GM21423 (cell line): ENCODE measurements around the gene RNASE11.
"Not testable (repeated sequence)": the region's sequence is repeated elsewhere in the genome, so short reads cannot be mapped to it uniquely, and the experiment has no call there.

Experiments used
- ATAC-seq: cut with Tn5 transposase; IDR thresholded peaks from one replicate; pipeline ENCODE4 v1.9.1; 2021; ENCODE audit warnings: mild to moderate bottlenecking, moderate library complexity; ENCODE audit not compliant: unreplicated experiment

The RNASE11 gene

DNA sequence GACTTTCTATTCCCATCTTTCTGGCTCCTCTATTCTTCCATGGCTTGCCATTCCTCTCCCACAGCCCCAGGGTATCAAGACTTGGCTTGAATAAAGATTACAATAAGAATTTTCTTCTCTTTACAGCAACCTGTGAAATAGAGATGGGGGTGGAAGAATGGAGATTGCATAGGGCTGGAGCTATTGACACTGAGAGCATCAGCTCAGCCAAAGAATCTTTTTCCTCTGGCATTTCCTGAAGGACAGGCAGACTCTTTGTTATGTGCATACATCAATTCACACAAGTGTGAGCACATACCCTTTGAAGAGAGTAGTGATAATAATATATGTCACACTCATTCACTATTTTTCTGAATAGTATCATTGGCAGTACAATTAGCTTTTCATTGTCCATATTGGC is 4.7 kb downstream of the RNASE11 start:
- no peak for ATAC-seq

DNA sequence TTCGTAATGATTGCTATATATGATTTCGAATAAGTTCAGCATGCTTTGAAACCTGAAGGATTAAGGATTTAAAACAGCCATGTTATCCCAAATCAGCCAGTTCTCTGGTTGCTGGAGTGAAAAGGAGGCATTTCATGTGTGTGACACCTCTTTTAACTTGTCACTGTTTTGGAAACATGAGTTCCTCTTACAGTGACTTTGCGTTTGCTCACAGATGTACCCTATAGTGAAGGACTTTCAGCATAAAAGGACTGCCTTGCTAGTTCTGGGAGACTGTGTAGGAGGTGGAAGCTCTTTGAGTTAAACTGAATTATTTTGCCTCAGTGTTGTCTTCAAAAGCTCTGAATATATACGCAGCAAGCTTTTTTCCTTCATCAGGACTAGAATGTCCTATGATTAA is 7.6 kb downstream of the RNASE11 start:
- ATAC-seq, result no peak

DNA sequence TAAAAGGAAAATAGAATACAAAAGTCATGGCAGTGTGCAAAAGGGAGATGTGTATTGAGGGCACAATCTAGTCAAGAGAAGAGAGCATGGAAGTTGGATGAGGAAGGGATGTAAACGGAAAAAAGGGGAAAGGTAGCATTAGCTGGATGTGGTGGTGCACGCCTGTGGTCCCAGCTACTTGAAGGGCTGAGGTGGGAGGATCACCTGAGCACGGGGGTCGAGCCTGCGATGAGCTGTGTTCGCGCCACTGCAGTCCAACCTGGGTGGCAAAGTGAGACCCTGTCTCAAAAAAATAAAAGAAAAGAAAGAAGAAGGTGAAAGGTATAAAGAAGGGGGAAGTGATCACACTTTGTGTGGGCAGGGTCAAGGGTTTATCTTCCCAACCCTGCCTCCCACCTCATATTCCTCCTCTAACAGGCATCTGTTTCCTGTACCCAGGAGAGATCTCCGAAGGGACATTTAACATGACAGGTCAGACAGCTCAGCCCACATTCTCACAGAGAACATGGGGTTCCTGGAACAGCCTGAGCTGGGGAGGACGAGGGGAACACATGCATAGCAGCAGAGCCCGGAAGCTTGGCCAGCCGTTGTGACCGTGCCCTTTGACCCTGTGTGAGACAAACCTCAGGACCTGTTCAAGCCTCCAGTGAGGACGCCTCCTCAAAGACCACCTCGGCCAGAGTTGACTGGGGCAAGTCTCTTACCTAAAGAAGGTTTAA is 8.9 kb downstream of the RNASE11 start:
- ATAC-seq, result no peak

DNA sequence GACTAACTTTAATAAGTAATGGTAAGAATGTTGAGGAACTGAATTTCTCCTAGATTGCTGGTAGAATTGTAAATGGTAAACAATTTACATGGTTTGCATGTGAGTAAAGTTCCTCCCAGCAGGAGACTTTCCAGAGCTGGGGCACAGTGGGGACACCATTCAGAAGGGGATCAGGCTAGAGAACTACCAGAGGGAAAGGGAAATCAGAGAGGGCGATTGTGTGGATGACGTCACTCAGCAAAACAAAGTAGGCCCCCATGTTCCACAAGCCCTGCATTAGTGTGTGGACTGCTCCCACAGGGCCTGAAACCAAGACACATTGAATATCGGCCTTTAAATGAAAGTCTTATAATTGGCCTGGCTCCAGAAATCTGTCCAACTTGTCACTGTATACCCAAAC is 9.5 kb downstream of the RNASE11 start:
- ATAC-seq, result no peak

DNA sequence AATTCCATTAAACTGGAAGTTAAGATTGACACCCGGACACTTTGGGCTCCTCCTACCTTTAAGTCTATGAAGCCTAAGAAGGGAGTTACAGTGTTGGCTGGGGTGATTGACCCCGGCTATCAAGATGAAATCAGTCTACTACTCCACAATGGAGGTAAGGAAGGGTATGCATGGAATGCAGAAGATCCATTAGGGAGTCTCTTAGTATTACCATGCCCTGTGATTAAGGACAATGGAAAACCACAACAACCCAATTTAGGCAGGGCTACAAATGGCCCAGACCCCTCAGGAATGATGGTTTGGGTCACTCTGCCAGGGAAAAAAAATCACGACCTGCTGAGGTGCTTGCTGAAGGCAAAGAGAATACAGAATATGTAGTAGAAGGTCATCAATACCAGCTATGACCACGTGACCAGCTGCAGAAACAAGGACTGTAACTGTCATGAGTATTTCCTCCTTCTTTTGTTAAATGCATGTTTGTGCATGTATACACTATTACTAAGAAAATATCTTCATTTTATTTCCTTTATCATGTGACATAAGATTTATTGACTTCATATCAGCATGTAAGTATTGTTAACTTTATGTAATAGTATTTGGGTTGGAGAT is 15.3 kb downstream of the RNASE11 start:
- not testable (repeated sequence) for ATAC-seq

DNA sequence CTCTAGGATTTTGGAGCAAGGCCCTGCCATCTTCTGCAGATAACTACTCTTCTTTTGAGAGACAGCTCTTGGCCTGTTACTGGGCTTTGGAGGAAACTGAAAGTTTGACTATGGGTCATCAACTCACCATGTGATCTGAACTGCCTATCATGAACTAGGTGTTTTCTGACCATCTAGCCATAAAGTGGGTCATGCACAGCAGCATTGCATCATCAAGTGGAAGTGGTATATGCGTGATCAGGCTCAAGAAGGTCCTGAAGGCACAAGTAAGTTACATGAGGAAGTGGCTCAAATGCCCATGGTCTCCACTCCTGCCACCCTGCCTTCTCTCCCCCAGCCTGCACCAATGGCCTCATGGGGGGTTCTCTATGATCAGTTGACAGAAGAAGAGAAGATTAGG is 17.1 kb downstream of the RNASE11 start:
- ATAC-seq, result not testable (repeated sequence)

DNA sequence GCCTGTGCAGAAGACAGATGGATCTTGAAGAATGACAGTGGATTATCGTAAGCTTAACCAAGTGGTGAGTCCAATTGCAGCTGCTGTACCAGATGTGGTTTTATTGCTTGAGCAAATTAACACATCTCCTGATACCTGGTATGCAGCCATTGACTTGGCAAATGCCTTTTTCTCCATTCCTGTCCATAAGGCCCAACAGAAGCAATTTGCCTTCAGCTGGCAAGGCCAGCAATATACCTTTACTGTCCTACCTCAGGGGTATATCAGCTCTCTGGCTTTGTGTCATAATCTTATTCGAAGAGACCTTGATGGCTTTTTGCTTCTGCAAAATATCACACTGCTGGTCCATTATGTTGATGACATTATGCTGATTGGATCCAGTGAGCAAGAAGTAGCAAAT is 17.9 kb downstream of the RNASE11 start:
- ATAC-seq, result not testable (repeated sequence)

DNA sequence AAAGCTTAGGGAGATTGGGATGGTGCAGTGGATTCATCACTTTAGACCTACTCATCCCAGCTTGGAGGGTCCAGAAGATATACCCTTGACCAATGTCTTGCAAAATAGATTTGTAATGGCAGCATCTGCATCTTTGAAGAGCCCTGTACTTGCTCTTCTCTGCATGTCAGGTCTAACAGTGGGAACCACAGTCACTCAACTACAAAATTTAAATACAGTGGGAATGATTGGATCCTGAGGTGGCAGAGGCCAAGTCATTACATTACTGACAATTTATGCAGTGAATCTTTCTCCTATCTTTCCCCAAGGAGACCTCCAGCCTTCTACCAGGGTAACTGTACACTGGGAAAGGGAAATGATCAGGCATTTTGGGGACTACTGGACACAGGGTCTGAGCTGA is 18.7 kb downstream of the RNASE11 start:
- no peak for ATAC-seq

DNA sequence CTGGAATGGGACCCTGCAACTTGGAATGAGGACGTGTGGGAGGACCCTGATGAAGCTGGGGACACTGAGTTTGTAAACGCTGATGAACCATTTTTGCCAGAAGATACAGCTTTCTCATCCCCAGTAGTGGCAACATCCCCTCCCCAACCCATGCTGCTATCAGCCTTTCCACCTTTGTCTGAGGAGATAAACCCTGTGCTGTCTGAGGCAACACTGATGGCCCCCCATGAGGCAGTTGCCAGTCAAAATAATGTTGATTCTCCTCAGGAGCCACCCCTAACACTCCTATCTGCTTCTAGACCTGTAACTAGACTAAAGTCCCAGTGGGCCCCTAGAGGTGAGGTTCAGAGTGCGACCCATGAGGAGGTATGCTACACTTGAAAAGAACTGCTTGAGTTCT is 19.4 kb downstream of the RNASE11 start:
- no peak for ATAC-seq

DNA sequence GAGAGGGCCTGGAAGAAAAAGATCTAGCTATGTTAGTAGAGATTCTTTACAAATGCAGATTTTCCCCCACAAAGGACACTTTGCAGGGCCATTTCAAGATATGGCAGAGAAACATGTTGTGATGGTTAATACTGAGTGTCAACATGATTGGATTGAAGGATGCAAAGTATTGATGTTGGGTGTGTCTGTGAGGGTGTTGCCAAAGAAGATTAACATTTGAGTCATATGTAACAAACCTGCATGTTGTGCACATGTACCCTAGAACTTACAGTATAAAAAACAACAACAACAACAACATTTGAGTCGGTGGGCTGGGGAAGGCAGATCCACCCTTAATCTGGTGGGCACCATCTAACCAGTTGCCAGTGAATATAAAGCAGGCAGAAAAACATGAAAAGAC is 20.6 kb downstream of the RNASE11 start:
- not testable (repeated sequence) for ATAC-seq

DNA sequence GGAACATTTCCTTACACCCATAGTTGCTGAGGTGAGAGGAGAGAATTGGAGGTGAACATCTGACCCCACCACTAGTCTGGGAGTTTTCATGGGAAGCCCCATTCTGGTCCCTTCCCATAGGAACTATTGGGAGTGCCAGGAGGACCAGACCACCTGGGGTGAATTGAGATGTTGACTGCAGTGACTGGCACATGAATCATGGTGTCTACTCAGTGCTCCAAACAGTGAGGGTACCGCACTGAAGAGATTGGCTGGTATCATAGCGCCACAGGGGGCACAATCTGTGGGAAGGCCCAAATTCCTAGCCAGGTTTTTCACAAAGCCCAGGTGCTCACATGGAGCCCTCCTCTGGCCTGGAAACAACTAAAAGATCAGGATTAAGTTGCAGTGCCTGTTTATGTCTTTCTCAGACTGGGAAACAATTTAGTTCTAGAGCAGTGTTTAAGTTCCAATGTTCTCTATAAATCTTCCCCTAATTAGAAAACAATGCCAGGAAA is 23.3 kb downstream of the RNASE11 start:
- ATAC-seq, result no peak

DNA sequence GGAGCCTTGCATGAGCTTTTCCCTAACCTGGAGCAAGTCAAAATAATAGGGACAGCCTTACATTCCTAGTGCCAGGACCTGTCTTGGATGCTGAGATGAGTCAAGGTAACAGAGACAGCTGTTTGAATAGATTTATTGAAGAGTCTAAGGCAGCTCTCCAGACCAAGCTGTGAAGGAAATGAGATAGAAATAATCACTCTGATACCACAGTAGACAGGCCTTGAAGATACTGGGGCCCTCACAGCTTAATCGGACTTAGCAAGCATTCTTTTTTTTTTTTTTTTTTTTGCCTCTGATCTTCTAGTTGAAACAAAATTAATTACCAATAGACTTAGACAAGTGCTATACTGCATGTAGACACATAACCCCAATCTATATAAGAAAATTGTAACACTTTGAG is 23.8 kb downstream of the RNASE11 start:
- ATAC-seq, result no peak

DNA sequence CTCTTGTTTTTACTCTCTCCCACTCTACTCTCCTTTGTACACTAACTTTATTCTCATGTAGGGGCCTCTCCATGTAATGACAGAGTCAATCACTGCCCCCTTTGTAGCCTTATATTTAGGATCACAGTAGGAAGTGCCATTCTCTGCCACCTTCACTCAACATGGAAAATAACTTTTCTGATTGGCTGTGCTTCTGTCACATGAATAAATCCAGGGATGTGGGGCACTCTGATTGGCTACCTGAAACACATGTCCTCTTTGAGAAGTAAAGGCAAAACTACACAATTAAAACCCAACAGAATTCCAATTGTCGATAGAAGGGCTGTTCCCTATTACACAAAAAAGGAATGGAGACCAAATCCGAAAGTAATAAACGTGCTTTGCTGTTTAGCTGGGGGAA is 26.8 kb downstream of the RNASE11 start, which contains the start of gene RNASE9:
Gene RNASE9 (minus strand): TSS at position 87 of the 400 bp plus-strand sequence.
- ATAC-seq, result no peak

DNA sequence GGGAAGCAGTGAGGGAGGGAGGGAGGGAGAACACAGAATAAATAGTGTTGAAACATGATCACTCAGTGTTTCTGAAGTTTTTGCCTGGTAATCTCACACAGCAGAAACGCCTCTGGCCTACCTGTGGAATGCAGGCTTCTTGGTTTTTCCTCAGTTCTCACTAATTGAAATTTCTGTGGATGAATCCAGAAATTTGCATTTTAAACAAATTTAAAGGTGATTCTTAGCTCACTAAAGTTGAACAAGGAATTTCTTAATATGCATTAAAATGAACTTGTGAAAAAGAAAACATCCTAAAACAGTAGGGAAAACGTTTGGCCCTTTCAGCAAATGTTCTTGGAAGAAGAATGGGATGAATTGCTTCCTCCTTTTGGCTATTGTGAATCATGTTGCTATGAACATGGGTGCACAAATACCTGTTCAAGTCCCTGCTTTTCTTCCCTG is 28.3 kb downstream of the RNASE11 start:
- no peak for ATAC-seq

DNA sequence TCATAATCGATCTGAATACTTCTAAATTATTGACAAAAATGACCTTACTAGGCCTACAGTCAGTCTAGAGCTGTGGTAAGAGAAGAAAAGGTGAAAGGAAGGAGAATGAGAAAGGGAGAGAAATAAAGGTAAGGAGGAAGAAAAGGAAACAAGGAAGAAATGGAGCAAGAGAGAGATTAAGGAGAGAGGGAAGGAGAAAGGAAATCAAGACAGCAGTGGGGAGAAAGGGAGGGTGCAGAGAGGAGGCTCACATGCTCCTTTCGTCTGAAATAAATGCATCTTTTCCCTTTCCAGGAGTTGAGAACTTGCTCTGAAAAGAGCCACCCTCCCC is 30.6 kb downstream of the RNASE11 start:
- ATAC-seq, result no peak

DNA sequence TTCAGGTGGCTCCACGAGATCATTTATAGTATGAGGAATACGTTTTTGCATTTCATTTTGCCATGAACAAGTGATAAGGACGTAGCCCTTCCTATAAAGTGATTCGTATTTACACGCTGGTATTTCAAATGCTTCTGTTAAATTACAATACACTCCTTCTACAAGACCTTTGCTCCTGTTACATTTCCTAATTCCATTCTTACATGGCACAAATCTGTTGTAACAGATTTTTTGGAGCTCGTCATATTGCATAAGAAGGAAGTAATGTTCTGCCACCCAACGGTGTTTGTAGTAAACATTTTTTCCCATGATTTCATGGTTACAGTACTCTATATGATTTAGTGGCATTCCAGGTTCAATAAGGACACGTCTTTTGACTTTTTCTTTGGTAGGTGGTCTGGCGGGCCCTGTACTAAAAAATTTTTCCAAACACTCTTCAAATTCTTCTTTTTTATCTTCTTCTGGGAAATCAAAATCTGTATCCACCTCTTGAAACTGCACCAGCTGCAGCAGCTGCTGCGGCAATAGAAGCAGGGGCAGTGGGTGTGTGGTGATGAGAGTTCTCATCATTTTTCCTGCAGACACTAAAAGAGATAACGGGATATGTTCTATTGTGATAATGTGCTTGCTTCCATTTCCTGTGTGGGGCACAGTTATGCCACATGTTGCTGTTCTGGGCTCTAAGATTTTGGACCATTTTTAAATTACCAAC is 31.1 kb downstream of the RNASE11 start:
- no peak for ATAC-seq

DNA sequence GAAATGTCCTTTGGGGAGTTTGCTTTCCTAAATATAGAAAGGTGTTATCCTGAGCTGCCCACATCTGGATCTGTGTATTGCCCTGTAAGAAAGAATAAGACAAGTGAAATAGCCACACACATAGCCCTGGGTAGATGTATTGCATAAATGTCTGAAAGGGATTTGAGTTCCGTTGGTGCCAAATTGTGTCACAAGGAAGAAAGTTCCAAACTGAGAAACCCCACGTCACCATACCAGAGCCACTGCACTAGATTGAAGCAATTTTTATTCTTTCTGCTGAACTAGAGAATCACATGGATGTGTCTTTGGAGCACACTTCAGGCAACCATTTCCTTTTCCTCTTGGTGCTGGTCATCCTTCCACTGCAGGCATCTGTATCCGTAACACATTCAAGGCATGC is 32.0 kb downstream of the RNASE11 start:
- ATAC-seq, result no peak

DNA sequence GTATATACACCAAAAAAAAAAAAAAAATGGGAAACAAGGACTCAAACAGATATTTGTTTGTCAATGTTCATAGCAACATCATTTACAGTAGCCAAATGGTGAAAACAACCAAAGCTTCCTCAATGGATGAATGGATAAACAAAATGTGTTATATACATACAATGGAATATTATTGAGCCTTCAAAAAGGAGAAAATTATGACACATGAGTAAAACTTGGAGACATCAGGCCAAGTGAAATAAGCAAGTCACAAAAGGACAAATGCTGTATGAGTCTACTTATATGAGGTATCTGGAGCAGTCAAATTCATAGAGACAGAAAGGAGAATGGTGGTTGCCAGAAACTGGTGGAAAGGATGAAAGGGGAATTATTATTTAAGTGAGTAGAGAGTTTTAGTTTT is 34.8 kb downstream of the RNASE11 start:
- ATAC-seq, result no peak

DNA sequence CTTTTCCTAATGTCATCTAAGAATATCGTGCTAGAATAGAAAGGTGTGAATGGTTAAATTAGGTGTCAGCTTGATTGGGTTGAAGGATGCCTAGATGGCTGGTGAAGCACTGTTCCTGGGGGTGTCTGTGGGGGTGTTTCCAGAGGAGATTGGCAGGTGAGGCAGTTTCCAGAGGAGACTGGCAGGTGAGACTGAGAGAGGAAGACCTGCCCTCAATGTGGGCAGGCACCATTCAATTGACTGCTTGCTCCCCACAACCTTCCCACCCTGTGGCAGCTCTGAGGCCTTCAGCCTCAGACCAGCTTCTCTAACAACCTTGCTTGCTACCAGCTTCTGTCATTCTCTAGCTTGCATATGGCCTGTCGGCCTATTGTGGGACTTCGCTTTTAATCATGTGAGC is 36.2 kb downstream of the RNASE11 start:
- ATAC-seq, result no peak

DNA sequence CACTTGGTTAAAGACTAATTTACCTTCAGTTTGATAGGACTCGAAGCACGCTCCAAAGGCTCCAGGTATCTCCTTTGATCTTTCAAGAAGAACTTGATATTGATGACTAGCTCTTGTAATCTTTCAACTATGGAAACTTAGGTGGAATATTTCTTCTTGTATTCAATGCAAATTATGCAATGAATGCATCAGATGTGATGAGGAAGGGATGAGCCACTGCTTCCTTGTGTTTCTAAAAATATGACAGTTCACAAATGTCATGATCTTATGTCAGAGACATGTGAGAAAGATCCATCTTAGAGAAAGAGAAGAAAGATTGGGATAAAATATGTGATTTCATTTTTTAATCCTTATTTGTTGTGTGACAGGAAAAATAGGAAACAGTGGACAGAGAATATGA is 36.9 kb downstream of the RNASE11 start:
- ATAC-seq, result no peak

DNA sequence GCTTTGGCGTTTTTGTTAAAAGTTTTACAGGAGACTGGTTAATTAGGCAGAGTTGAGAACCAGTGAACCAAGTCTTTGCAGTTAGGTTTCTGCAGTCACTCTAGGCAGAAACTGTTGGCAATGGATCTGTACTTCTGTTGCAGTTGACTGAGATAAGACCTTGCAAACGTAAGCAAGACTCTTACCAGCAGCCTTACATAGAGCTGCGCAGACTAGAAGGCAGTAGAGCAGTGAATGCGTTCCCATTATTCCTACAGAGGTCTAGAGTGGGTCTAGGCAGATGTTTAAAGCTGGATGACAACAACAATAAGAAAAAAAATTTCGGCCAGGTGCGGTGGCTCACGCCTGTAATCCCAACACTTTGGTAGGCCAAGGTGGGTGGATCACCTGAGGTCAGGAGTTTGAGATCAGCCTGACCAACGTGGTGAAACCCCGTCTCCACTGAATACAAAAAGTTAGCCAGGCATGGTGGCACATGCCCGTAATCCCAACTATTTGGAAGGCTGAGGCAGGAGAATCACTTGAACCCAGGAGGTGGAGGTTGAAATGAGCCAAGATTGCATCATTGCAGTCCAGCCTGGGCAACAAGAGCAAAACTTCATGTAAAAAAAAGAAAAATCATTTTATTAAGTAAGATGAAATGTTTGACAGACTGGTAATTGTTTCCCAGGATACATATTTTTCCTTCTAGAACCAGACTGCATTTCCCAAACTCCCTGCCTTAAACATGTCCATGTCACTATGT is 39.2 kb downstream of the RNASE11 start:
- ATAC-seq, result no peak
